CD4-positive, alpha-beta T cell treated with Interleukin-15 for 1 hour (primary cell): ENCODE measurements around the gene ACKR3.

Source experiments
- DNase-seq: peaks from one replicate; pipeline ENCODE4 v3.0.0-alpha.2; 2020

The ACKR3 gene

DNA sequence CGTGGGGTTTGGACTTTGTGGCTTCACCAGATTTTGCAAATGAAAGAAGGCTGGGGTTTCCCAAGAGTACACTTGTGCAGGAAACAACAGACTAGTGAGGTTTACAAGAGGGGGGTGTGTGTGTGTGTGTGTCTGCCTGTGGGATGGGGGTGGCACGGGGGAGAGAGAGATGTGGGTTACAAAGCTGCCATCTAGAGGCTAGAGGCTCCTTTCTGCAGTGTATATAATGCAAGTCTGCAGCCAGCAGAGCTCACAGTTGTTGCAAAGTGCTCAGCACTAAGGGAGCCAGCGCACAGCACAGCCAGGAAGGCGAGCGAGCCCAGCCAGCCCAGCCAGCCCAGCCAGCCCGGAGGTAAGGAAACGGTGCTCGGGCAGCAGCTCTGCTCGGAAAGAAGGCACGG, at the start of gene ACKR3:
Gene ACKR3, plus strand, starts transcription at position 253 of the 401 bp plus-strand sequence. CDS start 10,641 bp downstream, outside the sequence.
- DNase-seq = peak; percentile 87

GRCh38 chr2:236521556-236521955, 48.1 kb upstream of the ACKR3 start:
- no peak for DNase-seq

GRCh38 chr2:236523249-236523648, 46.4 kb upstream of the ACKR3 start:
- no peak for DNase-seq

GRCh38 chr2:236525411-236525997, 44.1 kb upstream of the ACKR3 start:
- DNase-seq = no peak

GRCh38 chr2:236526455-236527158, 43.0 kb upstream of the ACKR3 start:
- DNase-seq = no peak

GRCh38 chr2:236527159-236527630, 42.4 kb upstream of the ACKR3 start:
- DNase-seq = no peak

GRCh38 chr2:236529606-236530005, 40.0 kb upstream of the ACKR3 start:
- no peak for DNase-seq

DNA sequence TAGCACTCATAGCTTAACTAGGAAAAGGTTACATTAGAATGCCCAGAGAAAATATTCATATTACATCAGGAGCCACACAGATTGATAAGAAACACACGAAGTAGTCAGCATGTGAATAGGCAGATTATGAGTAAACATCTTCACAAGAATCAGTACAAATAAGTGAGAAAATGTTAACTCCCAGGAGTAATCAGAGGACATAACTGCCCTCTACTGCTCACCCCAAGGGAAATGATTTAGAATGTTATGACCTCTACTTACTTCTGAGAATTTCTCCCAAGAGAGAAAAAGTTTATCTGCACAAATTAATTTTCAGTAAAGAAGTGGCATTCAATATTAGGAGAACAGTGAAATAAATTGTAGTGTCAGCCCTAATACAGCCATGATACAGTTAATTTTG, 39.1 kb upstream of the ACKR3 start:
- no peak for DNase-seq

DNA sequence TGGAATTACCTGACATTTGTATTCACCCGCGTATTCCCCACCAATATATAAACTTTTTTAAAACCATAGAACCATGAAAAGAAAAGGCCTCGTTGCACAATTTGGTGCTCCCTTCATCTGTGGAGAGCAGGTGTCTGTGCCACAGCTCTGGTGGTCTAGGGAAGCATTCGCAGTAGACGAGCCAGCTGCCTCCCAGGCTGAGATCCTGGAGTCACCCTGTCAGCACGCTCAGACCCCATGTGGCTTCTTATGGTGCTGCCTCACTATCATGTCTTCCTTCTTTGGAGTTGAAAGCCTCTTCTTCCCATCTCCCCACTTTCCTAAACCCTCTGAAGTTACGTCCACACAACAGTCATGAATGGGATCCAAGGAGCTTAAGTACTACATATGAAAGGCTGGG, 38.4 kb upstream of the ACKR3 start:
- DNase-seq = no peak

GRCh38 chr2:236531996-236532395, 37.6 kb upstream of the ACKR3 start:
- no peak for DNase-seq

DNA sequence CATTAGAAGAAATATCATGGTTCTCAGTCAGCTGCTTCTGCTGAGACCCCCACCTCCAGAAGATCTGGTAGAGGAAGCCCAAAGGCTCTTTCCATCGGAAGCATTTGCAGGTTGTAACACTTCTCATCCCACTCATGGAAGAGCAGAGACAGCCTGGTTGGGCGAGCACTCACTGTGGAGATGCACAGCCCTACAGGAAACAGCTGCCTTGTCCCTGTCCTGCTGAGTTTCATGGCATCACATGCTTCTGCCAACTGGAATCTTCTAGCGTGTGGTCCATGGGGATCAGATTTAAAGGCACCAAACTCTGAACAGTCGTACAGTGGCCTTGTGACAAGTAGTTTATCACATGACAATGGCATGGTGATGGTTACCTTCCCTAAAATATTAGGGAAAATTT, 36.3 kb upstream of the ACKR3 start:
- no peak for DNase-seq

DNA sequence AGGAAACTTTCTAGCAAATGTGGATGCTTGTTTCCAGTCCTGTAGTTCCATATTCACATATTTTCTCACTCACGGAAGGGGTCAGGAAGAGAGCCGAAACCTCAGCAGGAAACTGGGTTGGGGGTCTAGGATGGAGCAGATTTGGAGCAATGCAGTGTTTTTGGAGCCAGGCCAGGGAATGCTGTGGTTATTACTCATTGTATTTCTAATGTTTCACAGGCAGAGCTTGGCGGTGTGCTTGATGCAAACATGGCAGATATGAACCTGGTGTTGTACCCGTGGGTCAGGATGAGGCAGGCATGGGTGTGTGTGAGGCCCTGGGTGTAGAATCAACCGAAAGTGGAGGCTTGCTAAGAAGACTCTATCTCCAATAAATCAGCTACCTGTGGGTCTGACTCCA, 34.6 kb upstream of the ACKR3 start:
- no peak for DNase-seq

- DNase-seq = peak; percentile 55
These were observed 32.8 kb upstream of the ACKR3 start for GRCh38 chr2:236536727-236537398.

DNA sequence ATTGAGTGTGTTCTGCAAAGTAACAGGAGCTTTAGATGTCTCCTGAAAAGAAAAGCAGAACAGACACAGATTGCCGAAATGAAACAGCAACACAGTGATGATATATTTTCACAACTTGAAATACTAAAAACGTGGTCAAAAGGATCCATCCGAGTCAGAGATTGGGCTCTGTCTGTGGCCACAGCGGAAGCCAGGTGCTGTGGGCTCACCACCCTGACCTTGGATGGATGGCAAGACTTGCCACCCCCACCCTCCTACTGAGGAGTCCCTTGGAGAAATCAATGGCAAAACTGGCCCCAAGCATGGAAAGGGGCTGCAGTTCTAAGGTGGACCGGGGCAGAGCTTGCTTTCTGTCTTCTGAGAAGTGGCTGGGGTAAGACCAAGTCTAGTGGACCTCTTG, 31.4 kb upstream of the ACKR3 start:
- DNase-seq = no peak

DNA sequence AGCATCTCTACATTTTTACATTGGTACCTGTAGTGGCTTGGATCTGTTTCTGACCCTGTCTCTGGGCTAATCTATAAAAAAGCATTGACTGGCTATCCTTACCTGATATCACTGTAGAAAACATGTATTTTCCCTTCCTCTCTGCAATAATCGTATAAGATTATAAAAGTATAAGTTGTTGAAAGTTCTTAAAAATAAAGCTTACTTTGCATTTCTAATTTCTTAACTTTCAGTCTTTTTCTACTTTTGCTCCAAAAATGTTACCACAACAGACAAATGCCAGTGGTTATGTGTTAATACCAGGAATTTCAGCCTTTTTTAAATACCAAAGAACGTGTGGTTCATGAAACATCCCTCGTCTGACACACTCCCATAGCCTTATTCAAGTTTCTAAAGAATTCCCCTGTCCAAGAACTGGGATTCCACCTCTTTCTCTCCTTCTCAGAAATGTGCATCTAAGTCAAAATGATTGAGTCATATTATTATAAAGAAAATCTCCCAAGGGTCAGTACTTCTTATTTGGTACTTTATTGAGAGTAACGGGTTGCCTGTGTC, 28.5 kb upstream of the ACKR3 start:
- DNase-seq = no peak

- no peak for DNase-seq
These were observed 25.3 kb upstream of the ACKR3 start for GRCh38 chr2:236544362-236544761.

DNA sequence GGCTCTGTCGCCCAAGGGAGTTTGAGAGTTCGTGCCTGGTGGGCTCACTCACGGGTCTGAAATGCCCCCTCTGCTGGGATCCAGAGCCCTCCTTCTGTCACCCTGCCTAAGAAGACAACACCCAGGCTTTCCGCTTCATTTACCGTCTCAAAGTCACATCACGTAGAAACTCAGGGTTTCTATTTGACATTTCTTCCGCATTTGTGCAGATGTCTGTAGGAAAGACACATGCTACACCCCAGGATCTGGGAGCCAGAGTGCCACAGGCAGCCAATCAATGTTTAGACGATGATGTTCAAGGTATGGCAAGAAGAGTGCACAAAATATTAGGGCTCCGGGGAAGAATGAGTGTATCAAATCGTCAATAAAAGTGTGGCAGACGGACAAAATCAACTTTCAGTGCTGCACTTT, 24.4 kb upstream of the ACKR3 start:
- peak; percentile 33 for DNase-seq

DNA sequence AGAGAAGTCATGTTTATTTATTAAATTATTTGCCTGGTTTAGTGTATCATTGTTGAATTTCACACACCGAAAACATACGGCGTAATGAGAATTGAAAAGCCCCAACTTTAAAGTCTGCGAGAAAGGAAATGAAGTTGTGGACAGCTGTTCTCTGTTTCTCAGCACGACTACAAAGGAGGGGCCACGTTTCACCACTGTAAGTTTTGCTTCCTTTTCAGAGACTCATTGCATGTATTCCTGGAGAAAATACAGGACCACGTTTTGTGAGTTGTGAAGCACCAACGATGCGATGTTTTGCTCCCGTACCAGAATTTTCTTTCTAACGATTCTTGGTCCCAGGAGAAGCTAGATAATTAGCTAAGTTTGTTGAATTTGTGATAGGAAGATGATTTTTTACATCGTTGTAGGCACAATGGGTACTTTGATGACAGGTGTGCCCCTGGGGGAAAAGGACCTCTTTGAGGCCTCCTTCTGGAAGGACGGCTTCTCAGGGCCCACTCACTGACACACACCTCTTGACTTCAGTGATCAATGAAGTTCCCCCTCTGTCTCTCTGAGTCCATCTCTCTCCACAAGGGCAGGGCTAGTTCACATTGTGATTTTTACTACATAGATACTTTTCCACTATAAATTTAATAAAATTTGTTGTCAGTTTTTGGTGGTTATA, 23.7 kb upstream of the ACKR3 start:
- DNase-seq = no peak

DNA sequence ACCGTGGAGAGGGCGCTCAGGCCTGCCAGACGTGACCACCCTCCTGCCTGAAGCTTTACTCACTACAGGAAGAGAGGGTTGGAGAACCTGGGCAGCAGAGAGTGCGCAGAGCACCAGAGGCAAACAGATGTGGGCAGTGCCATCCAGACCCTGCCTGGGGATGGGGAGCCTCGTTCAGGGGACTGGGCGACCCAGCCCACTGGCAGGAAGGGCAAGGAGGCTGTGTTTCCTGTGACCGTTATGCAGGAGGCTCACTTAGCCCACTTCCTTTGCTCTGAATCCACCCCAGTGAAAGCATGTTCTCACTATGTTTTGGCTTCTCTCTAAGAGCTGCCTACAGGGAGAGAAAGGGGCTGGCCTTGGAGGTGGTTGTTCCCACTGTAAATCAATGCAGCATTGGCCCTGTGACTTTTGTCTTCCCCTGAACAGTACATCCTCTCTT, 23.0 kb upstream of the ACKR3 start:
- DNase-seq = peak; percentile 36

DNA sequence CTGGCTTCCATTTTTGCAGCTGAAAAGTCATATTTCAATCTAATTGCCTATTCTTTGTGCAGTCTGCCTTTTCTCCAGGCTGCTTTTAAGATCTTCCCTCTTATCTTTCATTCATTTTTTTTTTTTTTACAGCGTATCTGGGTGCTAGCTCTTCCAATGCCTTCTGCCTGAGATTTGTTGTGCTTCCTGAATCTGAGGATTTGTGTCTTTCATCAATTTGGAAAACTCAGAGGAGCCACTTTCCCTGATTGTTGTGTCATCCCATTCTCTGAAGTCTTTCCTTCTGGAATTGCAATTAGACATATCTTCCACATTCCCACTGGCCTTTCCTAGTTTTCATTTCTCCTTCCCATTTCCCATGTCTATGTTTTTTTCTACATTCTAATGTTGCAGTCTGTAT, 21.9 kb upstream of the ACKR3 start:
- DNase-seq = no peak

- no peak for DNase-seq
These were observed 21.3 kb upstream of the ACKR3 start for GRCh38 chr2:236548179-236548921.

DNA sequence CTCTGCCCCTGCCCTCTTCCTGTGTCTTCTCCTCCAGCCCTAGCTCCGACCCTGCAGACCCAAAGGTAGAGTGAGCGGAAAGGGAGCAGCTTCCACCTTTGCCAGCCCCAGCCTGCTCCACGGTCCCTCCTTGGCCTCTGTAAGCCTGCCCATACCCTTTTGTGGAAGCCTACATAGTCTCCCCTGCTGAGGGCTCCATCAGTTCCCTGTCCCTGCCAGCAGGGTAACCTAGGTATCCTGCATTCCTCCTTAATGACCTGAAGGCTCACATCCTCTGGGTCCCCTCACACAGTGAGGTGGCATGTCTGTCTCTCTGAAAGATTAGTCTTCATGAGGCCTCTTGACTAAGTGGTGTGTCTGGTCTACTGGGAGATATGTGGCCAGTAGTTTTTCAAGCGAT, 20.5 kb upstream of the ACKR3 start:
- no peak for DNase-seq
